Measurements from ENCODE around the gene MICU1. TPM values are rescaled to one million over a fixed set of nuclear protein-coding genes. Genes with fewer than 3 reads are reported as not detected.

Gene MICU1
- total RNA-seq, 4 donors from 2014 or later = 25.1 to 41.1 (median 34.9) TPM

- H3K4me3 ChIP-seq = peak overlapping the region in 3 of 4 donors; percentile 81 to 98 (median 91)
- in situ Hi-C loops (cut with MboI; ENCODE audit: low pct_ligation_motif_present in 1 of 4, low pct_unique_long_range_greater_than_20kb in 1 of 4, low sequenced_read_pairs in 3 of 4) = no loop called here
These were observed 520 bp upstream of the MICU1 start for GRCh38 chr10:72626444-72626754.

GRCh38 chr10:72625276-72625607 is 637 bp downstream of the MICU1 start:
- Histone ChIP-seq H3K27ac (peak overlapping the region; percentile 88 to 90 (median 89)), H3K9me3 (no peaks in the 10 kb centered on the region), H3K4me1 (peaks cover 5 to 20% (median 12%) of the 10 kb centered on the region in 4 donors), H3K4me3 (peak overlapping the region; percentile 73 to 98 (median 86)), H3K27me3 (no peaks in the 10 kb centered on the region), H3K36me3 (no peaks in the 10 kb centered on the region)
- intact Hi-C loops (cut with DNase I; ENCODE audit: low total_unique reads) = loop anchor here (10.0 kb wide), 2 partner anchors 70 to 260 kb away; partner anchors contain the start of gene MCU
- no peak for DNase-seq
- in situ Hi-C loops (cut with MboI; ENCODE audit: low pct_ligation_motif_present in 1 of 4, low pct_unique_long_range_greater_than_20kb in 1 of 4, low sequenced_read_pairs in 3 of 4) = no loop called here
- no peak for TF ChIP-seq CTCF (IDR thresholded peaks at IDR 0.05)
- no peak for TF ChIP-seq POLR2A (IDR thresholded peaks at IDR 0.05)
- no peak for TF ChIP-seq POLR2AphosphoS5 (IDR thresholded peaks at IDR 0.05)
- TF ChIP-seq EP300 (IDR thresholded peaks at IDR 0.05; ENCODE audit: low read depth) = no peak
- 1% methylated on average over 10 of the region's 10 CpGs for WGBS, 2 donors (ENCODE audit: low coverage in 1 of 2)

More at GRCh38 chr10:72626444-72626754, 520 bp upstream of the MICU1 start:
- no peaks in the 10 kb centered on the region for H3K9me3 ChIP-seq
- no peaks in the 10 kb centered on the region for H3K36me3 ChIP-seq
- TF ChIP-seq POLR2A (IDR thresholded peaks at IDR 0.05) (no peak), EP300 (IDR thresholded peaks at IDR 0.05; ENCODE audit: low read depth) (no peak), CTCF (IDR thresholded peaks at IDR 0.05) (no peak), POLR2AphosphoS5 (IDR thresholded peaks at IDR 0.05) (no peak)
- DNase-seq = no peak
- H3K27me3 ChIP-seq = no peaks in the 10 kb centered on the region
- WGBS, 2 donors (ENCODE audit: low coverage in 1 of 2) = 0% methylated on average over 1 of the region's 1 CpG
- intact Hi-C loops (cut with DNase I; ENCODE audit: low total_unique reads) = loop anchor here (10.0 kb wide), 2 partner anchors 68 to 262 kb away; partner anchors contain the start of gene MCU
- H3K4me1 ChIP-seq = peaks cover 5 to 20% (median 12%) of the 10 kb centered on the region in 4 donors
- peak overlapping the region; percentile 88 to 90 (median 89) for H3K27ac ChIP-seq

GRCh38 chr10:72622271-72622670 is 3.6 kb downstream of the MICU1 start:
- Histone ChIP-seq H3K9me3 (no peaks in the 10 kb centered on the region), H3K4me1 (peaks cover 5 to 23% (median 12%) of the 10 kb centered on the region in 4 donors), H3K27me3 (no peaks in the 10 kb centered on the region), H3K4me3 (no peak overlapping the region), H3K27ac (no peak overlapping the region), H3K36me3 (no peaks in the 10 kb centered on the region)
- no peak for DNase-seq
- TF ChIP-seq EP300 (IDR thresholded peaks at IDR 0.05; ENCODE audit: low read depth) = no peak
- TF ChIP-seq POLR2A (IDR thresholded peaks at IDR 0.05) = no peak
- no peak for TF ChIP-seq CTCF (IDR thresholded peaks at IDR 0.05)
- no peak for TF ChIP-seq POLR2AphosphoS5 (IDR thresholded peaks at IDR 0.05)
- in situ Hi-C loops (cut with MboI; ENCODE audit: low pct_ligation_motif_present in 1 of 4, low pct_unique_long_range_greater_than_20kb in 1 of 4, low sequenced_read_pairs in 3 of 4) = no loop called here
- 94 to 100% methylated on average over 1 of the region's 1 CpG for WGBS, 2 donors (ENCODE audit: low coverage in 1 of 2)
- intact Hi-C loops (cut with DNase I; ENCODE audit: low total_unique reads) = loop anchor here (10.0 kb wide), 2 partner anchors 73 to 257 kb away; partner anchors contain the start of gene MCU

- in situ Hi-C loops (cut with MboI; ENCODE audit: low pct_ligation_motif_present in 1 of 4, low pct_unique_long_range_greater_than_20kb in 1 of 4, low sequenced_read_pairs in 3 of 4) = no loop called here
- Histone ChIP-seq H3K36me3 (no peaks in the 10 kb centered on the region), H3K27me3 (no peaks in the 10 kb centered on the region), H3K27ac (no peak overlapping the region), H3K4me3 (no peak overlapping the region), H3K9me3 (no peaks in the 10 kb centered on the region), H3K4me1 (peaks cover 4 to 12% (median 7%) of the 10 kb centered on the region in 4 donors)
- no peak for DNase-seq
- WGBS, 2 donors (ENCODE audit: low coverage in 1 of 2) = 70 to 86% methylated on average over 1 of the region's 1 CpG
- TF ChIP-seq POLR2AphosphoS5 (IDR thresholded peaks at IDR 0.05) = no peak
- TF ChIP-seq POLR2A (IDR thresholded peaks at IDR 0.05) = no peak
- no peak for TF ChIP-seq EP300 (IDR thresholded peaks at IDR 0.05; ENCODE audit: low read depth)
- intact Hi-C loops (cut with DNase I; ENCODE audit: low total_unique reads) = no loop called here
These were observed 9.2 kb downstream of the MICU1 start for GRCh38 chr10:72616716-72617115.

GRCh38 chr10:72615970-72616369 is 9.9 kb downstream of the MICU1 start:
- intact Hi-C loops (cut with DNase I; ENCODE audit: low total_unique reads) = no loop called here
- no peak for TF ChIP-seq POLR2A (IDR thresholded peaks at IDR 0.05)
- no peak for TF ChIP-seq POLR2AphosphoS5 (IDR thresholded peaks at IDR 0.05)
- TF ChIP-seq EP300 (IDR thresholded peaks at IDR 0.05; ENCODE audit: low read depth) = no peak
- TF ChIP-seq CTCF (IDR thresholded peaks at IDR 0.05) = no peak
- 54 to 57% methylated on average over 3 of the region's 3 CpGs for WGBS, 2 donors (ENCODE audit: low coverage in 1 of 2)
- H3K4me1 ChIP-seq = peaks cover 4 to 14% (median 7%) of the 10 kb centered on the region in 4 donors
- H3K36me3 ChIP-seq = no peaks in the 10 kb centered on the region
- H3K4me3 ChIP-seq = no peak overlapping the region
- H3K27me3 ChIP-seq = no peaks in the 10 kb centered on the region
- in situ Hi-C loops (cut with MboI; ENCODE audit: low pct_ligation_motif_present in 1 of 4, low pct_unique_long_range_greater_than_20kb in 1 of 4, low sequenced_read_pairs in 3 of 4) = no loop called here
- H3K9me3 ChIP-seq = no peaks in the 10 kb centered on the region
- no peak overlapping the region for H3K27ac ChIP-seq
- DNase-seq = no peak

Data from transverse colon (tissue), 4 donors.